HG02970 (cell line): ENCODE results near the gene PLCB4.

Experiments
- ATAC-seq: cut with Tn5 transposase; IDR thresholded peaks from one replicate; pipeline ENCODE4 v1.9.1; 2021; ENCODE audit warnings: mild to moderate bottlenecking, moderate library complexity, moderate number of reproducible peaks; ENCODE audit not compliant: unreplicated experiment, low FRiP score

The PLCB4 gene

GRCh38 chr20:9054176-9054575 lies 14.7 kb upstream of the PLCB4 start:
- ATAC-seq, result no peak

GRCh38 chr20:9059931-9060330 lies 9.0 kb upstream of the PLCB4 start:
- ATAC-seq, result no peak

- no peak for ATAC-seq
Measured at GRCh38 chr20:9061434-9061833, 7.5 kb upstream of the PLCB4 start.

GRCh38 chr20:9062066-9062465 lies 6.8 kb upstream of the PLCB4 start:
- ATAC-seq, result no peak

- ATAC-seq, result no peak
Measured at GRCh38 chr20:9066191-9066590, 2.7 kb upstream of the PLCB4 start.

- ATAC-seq, result no peak
Measured at GRCh38 chr20:9068233-9068801, 570 bp upstream of the PLCB4 start.

- no peak for ATAC-seq
Measured at GRCh38 chr20:9070304-9070703, 1.4 kb downstream of the PLCB4 start.

- ATAC-seq, result no peak
Measured at GRCh38 chr20:9071976-9072726, 3.3 kb downstream of the PLCB4 start.

GRCh38 chr20:9072861-9073500 lies 4.1 kb downstream of the PLCB4 start:
- ATAC-seq, result no peak

GRCh38 chr20:9075264-9076095 lies 6.6 kb downstream of the PLCB4 start:
- ATAC-seq, result no peak

- ATAC-seq, result no peak
Measured at GRCh38 chr20:9076440-9076839, 7.6 kb downstream of the PLCB4 start.

GRCh38 chr20:9078826-9079731 lies 10.2 kb downstream of the PLCB4 start:
- no peak for ATAC-seq

- no peak for ATAC-seq
Measured at GRCh38 chr20:9081423-9081966, 12.6 kb downstream of the PLCB4 start.

- no peak for ATAC-seq
Measured at GRCh38 chr20:9082741-9083140, 13.9 kb downstream of the PLCB4 start.

GRCh38 chr20:9087531-9088217 lies 18.8 kb downstream of the PLCB4 start:
- no peak for ATAC-seq

GRCh38 chr20:9088556-9088955 lies 19.7 kb downstream of the PLCB4 start:
- ATAC-seq, result no peak

GRCh38 chr20:9092113-9092512 lies 23.2 kb downstream of the PLCB4 start:
- ATAC-seq, result no peak

GRCh38 chr20:9092655-9093054 lies 23.8 kb downstream of the PLCB4 start:
- ATAC-seq, result no peak
